Activated CD4-positive, alpha-beta T cell treated with anti-CD3 and anti-CD28 coated beads for 1 hour (primary cell): ENCODE data around the gene PLXNC1.

Source experiments
- DNase-seq: peaks from one replicate; pipeline ENCODE4 v3.0.0-alpha.2; 2020

PLXNC1 gene

GRCh38 chr12:94147991-94148738 is at the start of gene PLXNC1:
Gene PLXNC1, plus strand, starts transcription at chr12:94148577. Its CDS starts 395 bp downstream, at chr12:94148972.
- DNase-seq: peak; percentile 49

GRCh38 chr12:94099191-94099590 is 49.2 kb upstream of the PLXNC1 start:
- DNase-seq: no peak

GRCh38 chr12:94099632-94100031 is 48.7 kb upstream of the PLXNC1 start:
- DNase-seq: no peak

- DNase-seq: no peak
These were observed 48.2 kb upstream of the PLXNC1 start for GRCh38 chr12:94100211-94100627.

- peak; percentile 70 for DNase-seq
These were observed 47.2 kb upstream of the PLXNC1 start for GRCh38 chr12:94100990-94101737.

GRCh38 chr12:94101738-94102660 is 46.4 kb upstream of the PLXNC1 start:
- peak; percentile 76 for DNase-seq

- no peak for DNase-seq
These were observed 44.4 kb upstream of the PLXNC1 start for GRCh38 chr12:94103986-94104385.

- no peak for DNase-seq
These were observed 40.5 kb upstream of the PLXNC1 start for GRCh38 chr12:94107910-94108309.

GRCh38 chr12:94109160-94109559 is 39.2 kb upstream of the PLXNC1 start:
- no peak for DNase-seq

- no peak for DNase-seq
These were observed 38.1 kb upstream of the PLXNC1 start for GRCh38 chr12:94110258-94110657.

GRCh38 chr12:94111302-94111701 is 37.1 kb upstream of the PLXNC1 start:
- no peak for DNase-seq

- DNase-seq: no peak
These were observed 36.3 kb upstream of the PLXNC1 start for GRCh38 chr12:94112121-94112520.

GRCh38 chr12:94114166-94114565 is 34.2 kb upstream of the PLXNC1 start:
- DNase-seq: no peak

GRCh38 chr12:94116191-94116590 is 32.2 kb upstream of the PLXNC1 start:
- DNase-seq: no peak

- no peak for DNase-seq
These were observed 26.5 kb upstream of the PLXNC1 start for GRCh38 chr12:94121886-94122285.

- no peak for DNase-seq
These were observed 25.8 kb upstream of the PLXNC1 start for GRCh38 chr12:94122591-94122990.

- DNase-seq: no peak
These were observed 25.2 kb upstream of the PLXNC1 start for GRCh38 chr12:94123127-94123526.

GRCh38 chr12:94126067-94126466 is 22.3 kb upstream of the PLXNC1 start:
- no peak for DNase-seq

GRCh38 chr12:94127239-94128131 is 20.9 kb upstream of the PLXNC1 start:
- DNase-seq: no peak

GRCh38 chr12:94128280-94128679 is 20.1 kb upstream of the PLXNC1 start:
- DNase-seq: no peak

GRCh38 chr12:94133964-94134795 is 14.2 kb upstream of the PLXNC1 start:
- no peak for DNase-seq
